K562 (cell line): Measurements from ENCODE around the gene SLC4A3. TPM values are rescaled to one million over a fixed set of nuclear protein-coding genes. Genes with fewer than 3 reads are reported as not detected.

Source experiments
- HDAC2 ChIP-seq: fragments of 450-650 bp; IDR thresholded peaks from 2 replicates; pipeline ENCODE4 v1.6.1; 2016; ENCODE audit warnings: mild to moderate bottlenecking
- POLR3A ChIP-seq: IDR thresholded peaks from 2 replicates; pipeline ENCODE4 v1.6.1; 2011; ENCODE audit warnings: borderline replicate concordance, mild to moderate bottlenecking, moderate library complexity; ENCODE audit not compliant: insufficient read length, insufficient read depth; ENCODE audit errors: extremely low read depth
- SMARCA5 ChIP-seq: fragments of 450-650 bp; IDR thresholded peaks from 2 replicates; pipeline ENCODE4 v1.6.1; 2016
- SNAPC5 ChIP-seq: fragments of 250-450 bp; sonication (Bioruptor Pico); IDR thresholded peaks from 2 replicates; pipeline ENCODE4 v1.8.0; 2021; ENCODE audit warnings: moderate library complexity, mild to moderate bottlenecking, inconsistent platforms
- SPI1 ChIP-seq: IDR thresholded peaks from 2 replicates; pipeline ENCODE4 v1.6.1; 2011; ENCODE audit warnings: low read depth, low read length, control low read depth, borderline replicate concordance
- STAT5B ChIP-seq: fragments of 250-450 bp; sonication (Bioruptor Pico); IDR thresholded peaks from 2 replicates; pipeline ENCODE4 v1.8.0; 2021; ENCODE audit warnings: mild to moderate bottlenecking, inconsistent platforms
- ZNF316 ChIP-seq: fragments of 450-650 bp; IDR thresholded peaks from 2 replicates; pipeline ENCODE4 v1.6.1; 2016
- polyA plus RNA-seq, 8 experiments: library from polyadenylated mRNA; depleted of rRNA in 4 of 8; stranded (reverse) in 5 of 8; unstranded in 3 of 8; fragments of >200 nt; fragmentation: Nextera tagmentation in 2 of 8; fragmentation: Illumina TruSeq in 1 of 8; extraction: Ambion mirVana in 2 of 8; extraction: Trizol in 1 of 8; gene quantifications; 2 replicates each; pipeline versions ENCODE4 v1.2.1 to v1.2.3, GENCODE V29; 2011 to 2014; ENCODE audit warnings: inconsistent platforms in 1 of 8, missing spikeins in 1 of 8
- total RNA-seq, 7 experiments: library from RNA; depleted of rRNA in 6 of 7; stranded (reverse); fragments of >200 nt in 6 of 7; fragmentation: Illumina TruSeq in 2 of 7; extraction: Trizol in 2 of 7; gene quantifications; 2 replicates each; pipeline versions ENCODE4 v1.2.1 to v1.2.3, GENCODE V29; 2011 to 2021; ENCODE audit warnings: low replicate concordance in 1 of 7
- TF ChIP-seq, protein P1 (sequence below), 2 experiments: fragments of 450-650 bp; IDR thresholded peaks; 2 replicates each; pipeline ENCODE4 v1.6.1; 2016; ENCODE audit warnings: mild to moderate bottlenecking in 2 of 2, borderline replicate concordance in 1 of 2, low read depth in 1 of 2, moderate library complexity in 1 of 2
- TF ChIP-seq, protein P2 (sequence below), 2 experiments: IDR thresholded peaks; 2 replicates each; pipeline ENCODE4 v1.6.1; 2012; ENCODE audit warnings: improper control_type of control experiment in 2 of 2, low read depth in 2 of 2, low read length in 2 of 2, borderline replicate concordance in 1 of 2
- TF ChIP-seq, protein P3 (sequence below), 2 experiments: fragments of 150-350 bp in 1 of 2; IDR thresholded peaks; 2 replicates each; pipeline ENCODE4 v1.6.1; 2012 to 2016; ENCODE audit warnings: low read depth in 2 of 2, low read length in 2 of 2, mild to moderate bottlenecking in 1 of 2, moderate library complexity in 1 of 2

Gene SLC4A3
- total and polyA plus RNA-seq, 9 of the 15 experiments (the other 6 are each of a cell fraction or from before 2014, with no cell fraction given) = 0.04 to 0.31 (median 0.16) TPM; not detected in 5

DNA sequence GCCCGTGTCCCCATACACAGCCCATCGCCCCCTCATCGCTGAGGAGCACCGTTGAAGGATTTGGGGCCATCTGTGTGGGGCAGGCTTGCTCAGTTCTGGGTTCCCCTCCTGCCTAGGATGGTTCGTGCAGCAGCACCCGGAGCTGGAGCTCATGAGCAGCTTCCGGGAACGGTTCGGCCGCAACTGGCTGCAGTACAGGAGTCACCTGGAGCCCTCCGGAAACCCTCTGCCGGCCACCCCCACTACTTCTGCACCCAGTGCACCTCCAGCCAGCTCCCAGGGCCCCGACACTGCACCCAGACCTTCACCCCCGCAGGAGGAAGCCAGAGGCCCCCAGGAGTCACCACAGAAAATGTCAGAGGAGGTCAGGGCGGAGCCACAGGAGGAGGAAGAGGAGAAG, 19.5 kb upstream of the SLC4A3 start (continued):
- TF ChIP-seq, protein P1, sequence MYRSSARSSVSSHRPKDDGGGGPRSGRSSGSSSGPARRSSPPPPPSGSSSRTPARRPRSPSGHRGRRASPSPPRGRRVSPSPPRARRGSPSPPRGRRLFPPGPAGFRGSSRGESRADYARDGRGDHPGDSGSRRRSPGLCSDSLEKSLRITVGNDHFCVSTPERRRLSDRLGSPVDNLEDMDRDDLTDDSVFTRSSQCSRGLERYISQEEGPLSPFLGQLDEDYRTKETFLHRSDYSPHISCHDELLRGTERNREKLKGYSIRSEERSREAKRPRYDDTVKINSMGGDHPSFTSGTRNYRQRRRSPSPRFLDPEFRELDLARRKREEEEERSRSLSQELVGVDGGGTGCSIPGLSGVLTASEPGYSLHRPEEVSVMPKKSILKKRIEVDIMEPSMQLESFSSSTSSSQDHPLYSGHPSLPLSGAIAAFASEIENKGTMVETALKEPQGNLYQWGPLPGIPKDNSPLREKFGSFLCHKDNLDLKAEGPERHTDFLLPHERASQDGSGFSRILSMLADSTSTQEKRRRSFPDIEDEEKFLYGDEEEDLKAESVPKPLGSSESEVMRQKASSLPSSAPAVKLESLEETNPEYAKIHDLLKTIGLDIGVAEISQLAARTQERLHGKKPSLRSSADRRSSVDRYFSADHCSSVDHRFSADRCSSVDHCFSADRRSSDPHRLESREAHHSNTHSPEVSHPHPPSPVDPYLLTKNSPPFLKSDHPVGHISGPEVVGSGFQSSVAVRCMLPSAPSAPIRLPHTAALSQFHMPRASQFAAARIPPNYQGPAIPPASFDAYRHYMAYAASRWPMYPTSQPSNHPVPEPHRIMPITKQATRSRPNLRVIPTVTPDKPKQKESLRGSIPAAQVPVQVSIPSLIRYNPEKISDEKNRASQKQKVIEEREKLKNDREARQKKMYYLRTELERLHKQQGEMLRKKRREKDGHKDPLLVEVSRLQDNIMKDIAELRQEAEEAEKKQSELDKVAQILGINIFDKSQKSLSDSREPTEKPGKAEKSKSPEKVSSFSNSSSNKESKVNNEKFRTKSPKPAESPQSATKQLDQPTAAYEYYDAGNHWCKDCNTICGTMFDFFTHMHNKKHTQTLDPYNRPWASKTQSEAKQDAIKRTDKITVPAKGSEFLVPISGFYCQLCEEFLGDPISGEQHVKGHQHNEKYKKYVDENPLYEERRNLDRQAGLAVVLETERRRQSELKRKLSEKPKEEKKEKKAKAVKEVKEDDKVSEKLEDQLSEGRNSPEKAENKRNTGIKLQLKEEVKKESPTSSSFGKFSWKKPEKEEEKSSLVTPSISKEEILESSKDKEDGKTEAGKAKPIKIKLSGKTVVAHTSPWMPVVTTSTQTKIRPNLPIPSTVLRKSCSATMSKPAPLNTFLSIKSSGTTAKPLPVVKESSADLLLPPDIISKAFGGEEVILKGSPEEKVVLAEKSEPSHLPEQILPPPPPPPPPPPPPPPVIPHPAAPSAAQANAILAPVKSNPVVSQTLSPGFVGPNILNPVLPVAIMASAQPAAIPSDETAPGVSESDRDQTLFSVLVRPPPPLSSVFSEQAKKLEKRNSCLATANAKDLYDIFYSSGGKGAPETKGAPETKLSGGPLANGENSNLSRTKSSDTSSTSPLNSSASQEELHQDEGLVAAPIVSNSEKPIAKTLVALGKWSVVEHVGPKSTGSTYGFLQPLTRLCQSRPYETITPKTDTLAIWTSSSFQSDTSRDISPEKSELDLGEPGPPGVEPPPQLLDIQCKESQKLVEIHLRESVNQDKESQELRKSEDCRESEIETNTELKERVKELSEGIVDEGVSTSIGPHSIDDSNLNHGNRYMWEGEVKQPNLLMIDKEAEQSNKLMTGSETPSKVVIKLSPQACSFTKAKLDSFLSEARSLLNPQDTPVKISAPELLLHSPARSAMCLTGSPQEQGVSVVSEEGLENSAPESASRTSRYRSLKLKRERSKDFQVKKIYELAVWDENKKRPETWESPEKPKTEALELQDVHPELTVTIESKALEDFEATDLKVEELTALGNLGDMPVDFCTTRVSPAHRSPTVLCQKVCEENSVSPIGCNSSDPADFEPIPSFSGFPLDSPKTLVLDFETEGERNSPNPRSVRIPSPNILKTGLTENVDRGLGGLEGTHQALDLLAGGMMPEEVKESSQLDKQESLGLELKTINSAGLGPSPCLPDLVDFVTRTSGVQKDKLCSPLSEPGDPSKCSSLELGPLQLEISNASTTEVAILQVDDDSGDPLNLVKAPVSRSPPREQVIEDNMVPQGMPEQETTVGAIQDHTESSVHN (IDR thresholded peaks at IDR 0.05; ENCODE audit: borderline replicate concordance in 1 of 2, low read depth in 1 of 2) = no peak
- TF ChIP-seq POLR3A (no peak), ZNF316 (no peak), SNAPC5 (CRISPR knock-in tag) (no peak), STAT5B (CRISPR knock-in tag) (no peak), SMARCA5 (no peak), HDAC2 (no peak), SPI1 (no peak)
- TF ChIP-seq, protein P2, sequence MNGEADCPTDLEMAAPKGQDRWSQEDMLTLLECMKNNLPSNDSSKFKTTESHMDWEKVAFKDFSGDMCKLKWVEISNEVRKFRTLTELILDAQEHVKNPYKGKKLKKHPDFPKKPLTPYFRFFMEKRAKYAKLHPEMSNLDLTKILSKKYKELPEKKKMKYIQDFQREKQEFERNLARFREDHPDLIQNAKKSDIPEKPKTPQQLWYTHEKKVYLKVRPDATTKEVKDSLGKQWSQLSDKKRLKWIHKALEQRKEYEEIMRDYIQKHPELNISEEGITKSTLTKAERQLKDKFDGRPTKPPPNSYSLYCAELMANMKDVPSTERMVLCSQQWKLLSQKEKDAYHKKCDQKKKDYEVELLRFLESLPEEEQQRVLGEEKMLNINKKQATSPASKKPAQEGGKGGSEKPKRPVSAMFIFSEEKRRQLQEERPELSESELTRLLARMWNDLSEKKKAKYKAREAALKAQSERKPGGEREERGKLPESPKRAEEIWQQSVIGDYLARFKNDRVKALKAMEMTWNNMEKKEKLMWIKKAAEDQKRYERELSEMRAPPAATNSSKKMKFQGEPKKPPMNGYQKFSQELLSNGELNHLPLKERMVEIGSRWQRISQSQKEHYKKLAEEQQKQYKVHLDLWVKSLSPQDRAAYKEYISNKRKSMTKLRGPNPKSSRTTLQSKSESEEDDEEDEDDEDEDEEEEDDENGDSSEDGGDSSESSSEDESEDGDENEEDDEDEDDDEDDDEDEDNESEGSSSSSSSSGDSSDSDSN (IDR thresholded peaks at IDR 0.05; ENCODE audit: borderline replicate concordance in 1 of 2, low read depth in 2 of 2, low read length in 2 of 2) = no peak
- TF ChIP-seq, protein P3, sequence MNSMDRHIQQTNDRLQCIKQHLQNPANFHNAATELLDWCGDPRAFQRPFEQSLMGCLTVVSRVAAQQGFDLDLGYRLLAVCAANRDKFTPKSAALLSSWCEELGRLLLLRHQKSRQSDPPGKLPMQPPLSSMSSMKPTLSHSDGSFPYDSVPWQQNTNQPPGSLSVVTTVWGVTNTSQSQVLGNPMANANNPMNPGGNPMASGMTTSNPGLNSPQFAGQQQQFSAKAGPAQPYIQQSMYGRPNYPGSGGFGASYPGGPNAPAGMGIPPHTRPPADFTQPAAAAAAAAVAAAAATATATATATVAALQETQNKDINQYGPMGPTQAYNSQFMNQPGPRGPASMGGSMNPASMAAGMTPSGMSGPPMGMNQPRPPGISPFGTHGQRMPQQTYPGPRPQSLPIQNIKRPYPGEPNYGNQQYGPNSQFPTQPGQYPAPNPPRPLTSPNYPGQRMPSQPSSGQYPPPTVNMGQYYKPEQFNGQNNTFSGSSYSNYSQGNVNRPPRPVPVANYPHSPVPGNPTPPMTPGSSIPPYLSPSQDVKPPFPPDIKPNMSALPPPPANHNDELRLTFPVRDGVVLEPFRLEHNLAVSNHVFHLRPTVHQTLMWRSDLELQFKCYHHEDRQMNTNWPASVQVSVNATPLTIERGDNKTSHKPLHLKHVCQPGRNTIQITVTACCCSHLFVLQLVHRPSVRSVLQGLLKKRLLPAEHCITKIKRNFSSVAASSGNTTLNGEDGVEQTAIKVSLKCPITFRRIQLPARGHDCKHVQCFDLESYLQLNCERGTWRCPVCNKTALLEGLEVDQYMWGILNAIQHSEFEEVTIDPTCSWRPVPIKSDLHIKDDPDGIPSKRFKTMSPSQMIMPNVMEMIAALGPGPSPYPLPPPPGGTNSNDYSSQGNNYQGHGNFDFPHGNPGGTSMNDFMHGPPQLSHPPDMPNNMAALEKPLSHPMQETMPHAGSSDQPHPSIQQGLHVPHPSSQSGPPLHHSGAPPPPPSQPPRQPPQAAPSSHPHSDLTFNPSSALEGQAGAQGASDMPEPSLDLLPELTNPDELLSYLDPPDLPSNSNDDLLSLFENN (IDR thresholded peaks at IDR 0.05; ENCODE audit: low read depth in 2 of 2, low read length in 2 of 2) = no peak
